Activated CD4-positive, alpha-beta memory T cell treated with anti-CD3 and anti-CD28 coated beads, Interleukin-2, amount 10 ng/mL, durations not matched to agents 7 days and 5 days (primary cell): Measurements from ENCODE around the gene MCM6. TPM values are rescaled to one million over a fixed set of nuclear protein-coding genes. Genes with fewer than 3 reads are reported as not detected.

ENCODE experiments used
- CTCF ChIA-PET: fragments of 350-600 bp; sonication (Branson Sonifier 250); formaldehyde crosslinking; loops from one replicate; lab custom pipeline; 2021; ENCODE audit warnings: antibody characterized with exemption, inconsistent platforms; lab: Charles Lee
- POLR2A ChIA-PET: fragments of 350-600 bp; sonication (Branson Sonifier 250); formaldehyde crosslinking; loops from one replicate; lab custom pipeline; 2021; ENCODE audit warnings: antibody characterized with exemption; lab: Charles Lee
- DNase-seq: peaks from one replicate; pipeline ENCODE4 v3.0.0-alpha.2; 2020
- H3K27ac Mint-ChIP-seq: one replicate; pipeline ENCODE4 v1.8.0; 2021; ENCODE audit warnings: mild to moderate bottlenecking, mixed read lengths
- H3K27me3 Mint-ChIP-seq: one replicate; pipeline ENCODE4 v1.8.0; 2021; ENCODE audit warnings: mixed read lengths
- H3K36me3 Mint-ChIP-seq: one replicate; pipeline ENCODE4 v1.8.0; 2021; ENCODE audit warnings: low read depth, mixed read lengths
- H3K4me1 Mint-ChIP-seq: one replicate; pipeline ENCODE4 v1.8.0; 2021; ENCODE audit warnings: mixed read lengths
- H3K4me3 Mint-ChIP-seq: one replicate; pipeline ENCODE4 v1.8.0; 2021; ENCODE audit warnings: mild to moderate bottlenecking, mixed read lengths
- H3K9me3 Mint-ChIP-seq: one replicate; pipeline ENCODE4 v1.8.0; 2021; ENCODE audit warnings: mixed read lengths
- total RNA-seq, 2 experiments: library from RNA; stranded (reverse); gene quantifications; one replicate each; pipeline ENCODE4 v1.2.3, GENCODE V29; 2021

Gene MCM6
- total RNA-seq, 2 experiments from 2014 or later = 128 to 130 TPM

DNA sequence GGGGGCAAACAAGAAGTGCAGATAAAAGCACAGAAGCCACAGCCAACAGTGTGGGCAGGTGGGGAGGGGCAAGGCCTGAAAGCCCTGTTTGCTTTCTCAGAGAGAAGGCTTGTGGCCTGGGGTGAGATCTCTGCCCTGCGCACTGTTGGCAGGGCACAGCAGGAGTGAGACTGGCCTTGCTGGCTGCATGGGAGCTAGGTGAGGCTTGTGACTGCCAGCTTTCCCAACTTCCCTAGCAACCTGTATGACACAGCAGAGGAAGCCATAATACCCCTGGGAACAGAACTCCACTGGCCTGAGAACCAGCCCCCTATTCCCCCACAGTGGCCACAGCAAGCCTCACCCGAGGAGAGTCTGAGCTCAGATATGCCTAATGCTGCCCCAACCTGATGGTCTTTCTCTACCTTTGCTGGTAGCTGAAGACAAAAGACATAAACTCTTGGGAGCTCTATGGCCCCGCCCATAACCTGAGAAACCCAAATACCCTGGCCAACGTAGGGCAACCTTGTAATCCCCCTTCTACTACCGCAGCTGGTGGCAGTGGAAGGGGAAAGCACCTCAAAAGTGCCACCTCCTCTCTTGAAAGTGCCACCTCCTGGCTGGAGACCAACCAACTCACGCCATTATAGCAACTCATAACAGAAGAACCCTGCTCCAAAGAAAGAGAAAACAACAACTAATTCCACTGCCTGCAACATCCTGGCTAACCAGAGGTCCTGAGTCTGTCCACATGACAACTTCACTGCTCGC lies 83.7 kb downstream of the MCM6 start:
- no peak overlapping the region for H3K4me3 Mint-ChIP-seq
- POLR2A ChIA-PET = interaction anchor here (1.5 kb wide), 1 partner anchor 11 kb away, joined by 4 read pairs; no protein-coding TSS in a partner anchor
- no peak for DNase-seq
- no peaks in the 10 kb centered on the region for H3K36me3 Mint-ChIP-seq
- peaks cover 15% of the 10 kb centered on the region for H3K4me1 Mint-ChIP-seq
- no peaks in the 10 kb centered on the region for H3K27me3 Mint-ChIP-seq
- H3K9me3 Mint-ChIP-seq = no peaks in the 10 kb centered on the region
- CTCF ChIA-PET = no interaction called here
- H3K27ac Mint-ChIP-seq = no peak overlapping the region

DNA sequence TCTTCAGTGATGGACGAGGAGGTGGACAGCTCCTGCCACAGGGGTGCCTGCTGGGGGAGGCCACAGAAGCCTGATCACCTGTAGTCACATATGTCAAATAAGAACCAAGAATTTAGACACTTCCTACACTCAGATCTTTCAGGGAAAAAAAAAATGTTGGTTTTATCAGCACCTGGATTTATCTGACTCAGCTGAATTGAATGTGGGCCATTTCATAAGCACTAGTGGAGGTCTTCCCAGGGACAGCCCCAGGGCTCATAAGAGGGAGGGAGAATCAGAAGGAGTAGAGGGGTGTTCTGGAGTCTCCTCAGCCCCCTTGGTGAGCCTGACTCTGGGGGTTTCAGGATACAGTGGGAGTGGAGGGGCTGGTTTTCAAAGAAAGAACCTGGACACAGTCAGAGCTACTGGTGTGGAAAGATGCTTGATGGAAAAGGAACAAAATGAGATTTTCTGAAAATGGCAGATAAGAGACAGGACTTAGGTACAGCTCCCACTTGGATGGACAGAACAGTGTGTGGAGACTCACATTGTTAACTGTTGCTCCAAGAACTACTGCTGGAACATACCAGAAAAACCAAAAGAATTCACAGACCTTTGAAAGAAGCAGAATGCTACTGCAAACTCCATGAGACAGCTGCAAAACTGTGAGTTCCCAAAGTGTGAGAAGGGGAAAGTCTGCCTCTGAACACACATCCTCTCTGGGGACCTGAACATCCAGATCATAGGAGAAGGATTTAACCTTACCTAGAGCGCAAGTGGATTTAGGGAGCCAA lies 84.6 kb downstream of the MCM6 start:
- peaks cover 12% of the 10 kb centered on the region for H3K4me1 Mint-ChIP-seq
- H3K36me3 Mint-ChIP-seq = no peaks in the 10 kb centered on the region
- ChIA-PET POLR2A (interaction anchor here (1.5 kb wide), 1 partner anchor 12 kb away, joined by 4 read pairs; no protein-coding TSS in a partner anchor), CTCF (no interaction called here)
- no peak overlapping the region for H3K27ac Mint-ChIP-seq
- no peaks in the 10 kb centered on the region for H3K9me3 Mint-ChIP-seq
- no peak for DNase-seq
- no peaks in the 10 kb centered on the region for H3K27me3 Mint-ChIP-seq
- no peak overlapping the region for H3K4me3 Mint-ChIP-seq

DNA sequence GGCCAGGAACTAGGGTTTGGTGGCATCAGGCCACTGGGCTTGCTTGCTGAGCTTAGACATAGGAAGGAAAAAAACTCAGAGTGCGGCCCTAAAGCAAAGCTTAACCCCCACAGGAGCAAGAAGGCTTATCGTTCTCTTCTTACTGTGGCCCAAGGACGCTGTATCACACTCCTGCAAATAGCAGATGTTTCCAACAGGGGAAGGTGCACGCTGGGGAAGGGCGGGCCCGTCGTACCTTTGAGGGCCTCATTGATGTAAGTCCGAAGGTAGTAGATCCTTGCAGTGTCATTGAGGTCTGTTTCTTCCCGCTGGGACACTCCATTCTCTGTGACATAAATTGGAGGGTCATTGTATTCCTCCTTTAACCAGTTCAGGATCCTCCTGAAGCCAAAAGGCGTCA lies 85.8 kb downstream of the MCM6 start:
- Mint-ChIP-seq H3K36me3 (peaks cover 7% of the 10 kb centered on the region), H3K9me3 (no peaks in the 10 kb centered on the region), H3K4me3 (no peak overlapping the region), H3K4me1 (peaks cover 12% of the 10 kb centered on the region), H3K27me3 (no peaks in the 10 kb centered on the region), H3K27ac (no peak overlapping the region)
- POLR2A ChIA-PET = no interaction called here
- CTCF ChIA-PET = interaction anchor here (0.6 kb wide), 1 partner anchor 49 kb away, joined by 4 read pairs; the partner anchor contains the start of gene UBXN4
- no peak for DNase-seq

Other genes starting within 250 kb of the MCM6 start
- gene UBXN4, start 134.6 kb downstream of the MCM6 start, total RNA-seq = 100 to 1,000 TPM; 118 to 126 TPM
- under 1 TPM; 0.08 to 0.13 TPM for gene LCT, start 39.3 kb downstream of the MCM6 start, total RNA-seq
- 100 to 1,000 TPM; 147 to 151 TPM for gene DARS1, start 109.2 kb upstream of the MCM6 start, total RNA-seq
- gene CXCR4, start 241.7 kb upstream of the MCM6 start, total RNA-seq = 100 to 1,000 TPM; 202 to 212 TPM